HG02970 (cell line): ENCODE results near the gene CNTNAP5.

Source experiments
- ATAC-seq: cut with Tn5 transposase; IDR thresholded peaks from one replicate; pipeline ENCODE4 v1.9.1; 2021; ENCODE audit warnings: mild to moderate bottlenecking, moderate library complexity, moderate number of reproducible peaks; ENCODE audit not compliant: unreplicated experiment, low FRiP score

Gene CNTNAP5

DNA sequence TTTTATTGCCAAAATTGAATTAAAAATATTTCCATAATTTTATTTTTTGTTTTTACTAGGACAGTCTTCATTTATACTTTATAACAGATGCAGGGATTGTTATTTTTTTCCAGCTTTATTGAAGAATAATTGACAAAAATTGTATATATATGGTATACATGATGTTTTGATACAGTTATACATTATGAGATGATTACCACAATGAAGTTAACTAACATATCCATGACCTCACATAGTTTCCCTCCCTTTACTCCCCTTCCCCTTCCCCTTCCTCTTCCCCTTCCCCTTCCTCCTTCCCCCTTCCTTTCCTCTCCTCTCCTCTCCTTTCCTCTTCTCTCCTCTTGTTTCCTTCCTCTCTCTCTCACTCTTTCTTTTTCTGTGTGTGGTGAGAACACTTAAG, 700.1 kb downstream of the CNTNAP5 start:
- no peak for ATAC-seq

DNA sequence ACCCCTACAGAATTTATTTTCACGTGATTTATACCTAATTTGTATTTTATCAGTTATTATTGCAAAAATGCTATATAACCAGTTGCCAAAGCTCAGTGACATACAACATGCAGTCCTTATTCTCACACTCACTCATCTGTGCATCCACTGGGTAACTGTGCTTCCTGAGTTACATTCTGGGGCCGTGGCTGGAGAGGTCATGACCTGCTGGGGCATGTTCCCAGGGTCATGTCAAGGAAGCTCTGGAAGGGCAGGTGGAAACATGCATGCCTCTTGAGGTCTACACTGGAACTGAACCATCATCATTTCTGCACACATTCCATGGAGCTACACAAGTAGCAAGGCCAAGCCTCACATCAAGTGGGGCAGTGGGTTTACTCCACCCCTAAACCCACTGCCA, 715.5 kb downstream of the CNTNAP5 start:
- ATAC-seq = no peak

GRCh38 chr2:124753842-124754241, 728.8 kb downstream of the CNTNAP5 start:
- no peak for ATAC-seq

DNA sequence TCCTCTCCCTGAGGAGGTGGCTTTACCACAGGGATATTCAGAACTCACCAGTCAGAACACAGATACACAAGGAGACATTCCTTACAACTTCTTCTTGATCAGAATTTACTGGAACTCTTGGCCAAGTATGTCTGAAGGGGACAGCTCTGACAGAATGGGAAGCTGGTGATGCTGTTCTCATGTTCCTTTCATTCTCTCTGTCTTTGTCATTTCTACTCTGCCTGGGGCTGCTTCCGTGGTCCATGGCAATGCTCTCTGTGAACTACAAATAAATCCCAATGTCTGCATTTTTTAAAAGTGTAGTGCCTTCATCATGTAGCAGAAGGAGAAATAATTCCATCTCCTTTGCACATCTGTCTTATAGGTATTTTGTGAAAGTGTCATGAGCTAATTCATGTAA, 730.3 kb downstream of the CNTNAP5 start:
- ATAC-seq = no peak

DNA sequence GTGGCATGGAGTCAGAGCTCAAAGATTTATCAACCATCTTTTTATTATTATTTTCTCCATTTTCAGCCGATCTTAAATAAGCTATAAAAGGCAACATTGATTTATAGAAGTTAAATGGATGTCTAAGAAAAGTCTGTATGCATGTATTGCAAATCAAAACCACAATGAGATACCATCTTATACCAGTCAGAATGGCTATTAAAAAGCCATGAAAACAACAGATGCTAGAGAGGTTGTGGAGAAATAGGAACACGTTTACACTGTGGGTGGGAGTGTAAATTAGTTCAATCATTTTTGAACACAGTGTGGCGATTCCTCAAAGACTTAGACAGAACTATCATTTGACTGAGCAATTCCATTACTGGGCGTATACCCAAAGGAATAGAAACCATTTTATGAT, 731.0 kb downstream of the CNTNAP5 start:
- ATAC-seq = no peak

- ATAC-seq = no peak
These were observed 737.3 kb downstream of the CNTNAP5 start for GRCh38 chr2:124762388-124762787.

- no peak for ATAC-seq
These were observed 738.5 kb downstream of the CNTNAP5 start for GRCh38 chr2:124763611-124764010.

DNA sequence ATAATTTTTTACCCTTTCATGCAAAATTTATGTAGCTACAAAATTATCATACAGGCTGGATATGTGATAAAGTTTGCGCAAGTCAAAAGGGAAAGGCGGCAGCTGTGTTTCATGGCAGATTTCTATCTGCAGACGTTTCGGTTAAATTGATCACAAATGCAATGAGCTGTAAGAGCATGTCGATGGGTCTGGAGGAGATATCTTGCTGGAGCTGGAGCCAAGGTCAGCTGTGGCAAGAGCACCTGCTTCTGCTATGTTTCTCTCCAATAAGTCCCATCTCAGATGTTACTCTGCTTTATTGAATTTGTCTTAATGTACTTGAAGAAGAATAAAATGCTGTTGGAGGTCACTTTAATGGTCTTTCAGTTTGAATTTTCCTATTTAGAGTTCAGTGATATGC, 749.7 kb downstream of the CNTNAP5 start:
- ATAC-seq = no peak

DNA sequence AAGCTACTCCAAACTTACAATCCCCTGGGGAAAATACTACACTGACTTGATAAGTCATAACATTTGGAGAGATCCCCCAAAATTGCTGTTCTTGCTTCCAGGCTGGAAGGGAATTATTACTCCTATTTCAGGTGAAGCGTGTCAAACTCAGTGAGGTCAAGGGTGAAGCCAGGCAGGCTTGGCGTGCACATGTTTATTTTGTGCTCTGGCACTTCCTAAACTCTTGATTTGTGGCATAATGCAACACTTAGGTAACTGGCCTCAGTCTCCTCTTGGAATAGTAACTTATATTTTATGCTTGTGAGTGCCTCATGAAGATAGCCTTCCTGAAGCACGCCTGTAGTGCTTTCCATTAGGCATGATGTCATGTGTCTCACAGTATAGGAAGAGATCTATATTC, 751.2 kb downstream of the CNTNAP5 start:
- no peak for ATAC-seq

DNA sequence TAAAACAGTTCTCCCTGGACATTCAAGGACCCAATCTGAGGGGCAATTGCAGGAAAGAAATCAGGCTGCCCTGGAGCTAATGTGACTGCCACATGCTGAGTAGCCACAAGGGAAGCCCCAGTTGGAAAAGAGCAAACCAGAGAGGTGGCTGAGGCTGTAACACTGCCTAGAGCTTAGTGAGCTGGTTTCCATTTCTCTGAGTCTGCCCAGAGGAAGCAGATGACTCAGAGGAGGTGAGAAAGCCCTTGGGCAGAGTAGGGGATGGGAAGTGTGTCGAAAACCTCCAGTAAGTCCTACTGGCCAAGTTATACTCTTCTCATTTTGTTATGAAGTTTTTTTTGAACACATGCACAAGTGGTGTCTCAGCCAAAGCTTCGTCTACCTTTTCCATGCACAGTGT, 753.0 kb downstream of the CNTNAP5 start:
- no peak for ATAC-seq

DNA sequence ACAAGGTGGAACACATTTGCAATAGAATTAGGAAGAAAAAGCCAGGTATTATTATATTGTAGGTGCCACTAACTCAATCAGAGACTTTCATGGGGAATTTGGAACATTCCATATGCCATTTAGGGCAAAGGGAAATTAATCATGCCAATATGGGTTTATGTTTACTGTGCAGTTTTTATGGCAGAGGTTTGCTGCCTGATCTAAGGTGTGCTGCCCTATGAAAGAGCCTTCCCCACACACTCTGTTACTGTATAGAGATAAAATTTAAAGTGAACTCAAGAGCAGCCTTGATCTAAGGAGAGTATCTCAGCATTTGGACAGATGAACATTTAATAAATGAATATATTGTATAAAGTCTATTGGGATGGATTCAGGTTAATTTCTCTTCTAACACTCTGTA, 771.6 kb downstream of the CNTNAP5 start:
- no peak for ATAC-seq

DNA sequence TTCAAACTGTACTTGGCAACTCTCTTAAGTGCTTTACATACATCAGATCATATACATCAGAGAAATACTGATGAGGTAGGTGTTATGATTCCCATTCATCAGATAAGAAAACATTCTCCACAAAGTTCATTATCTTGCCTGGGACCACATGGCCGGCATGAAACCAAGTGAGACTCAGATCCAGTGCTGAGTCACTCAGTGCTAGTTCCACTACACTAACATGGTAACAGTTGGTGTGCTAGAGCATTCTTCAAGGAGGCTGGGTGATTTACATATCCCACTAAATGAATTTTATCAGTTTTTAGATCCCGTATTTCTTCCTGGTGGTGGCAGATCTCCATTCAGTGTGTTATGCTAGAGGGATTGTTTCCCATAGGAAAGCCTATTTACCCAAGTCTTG, 772.0 kb downstream of the CNTNAP5 start:
- ATAC-seq = no peak

DNA sequence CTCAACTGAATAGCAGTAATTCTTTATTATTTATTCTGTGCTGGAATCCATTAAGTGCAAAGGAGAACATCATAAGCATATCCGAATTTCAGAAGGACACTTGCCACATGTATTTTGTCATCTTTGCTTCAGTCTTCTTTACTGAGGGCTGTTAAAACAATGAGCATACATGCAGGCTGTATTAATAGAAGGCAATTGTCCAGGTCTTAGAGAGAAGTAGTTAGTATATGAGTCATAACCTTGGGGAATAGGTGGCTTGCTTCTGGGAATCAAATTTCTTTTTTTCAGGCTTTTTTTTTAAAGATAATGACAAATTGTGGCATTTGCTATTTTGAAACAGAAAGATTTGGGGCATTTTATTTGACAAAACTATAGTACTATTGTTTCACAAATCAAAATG, 773.5 kb downstream of the CNTNAP5 start:
- ATAC-seq = no peak

DNA sequence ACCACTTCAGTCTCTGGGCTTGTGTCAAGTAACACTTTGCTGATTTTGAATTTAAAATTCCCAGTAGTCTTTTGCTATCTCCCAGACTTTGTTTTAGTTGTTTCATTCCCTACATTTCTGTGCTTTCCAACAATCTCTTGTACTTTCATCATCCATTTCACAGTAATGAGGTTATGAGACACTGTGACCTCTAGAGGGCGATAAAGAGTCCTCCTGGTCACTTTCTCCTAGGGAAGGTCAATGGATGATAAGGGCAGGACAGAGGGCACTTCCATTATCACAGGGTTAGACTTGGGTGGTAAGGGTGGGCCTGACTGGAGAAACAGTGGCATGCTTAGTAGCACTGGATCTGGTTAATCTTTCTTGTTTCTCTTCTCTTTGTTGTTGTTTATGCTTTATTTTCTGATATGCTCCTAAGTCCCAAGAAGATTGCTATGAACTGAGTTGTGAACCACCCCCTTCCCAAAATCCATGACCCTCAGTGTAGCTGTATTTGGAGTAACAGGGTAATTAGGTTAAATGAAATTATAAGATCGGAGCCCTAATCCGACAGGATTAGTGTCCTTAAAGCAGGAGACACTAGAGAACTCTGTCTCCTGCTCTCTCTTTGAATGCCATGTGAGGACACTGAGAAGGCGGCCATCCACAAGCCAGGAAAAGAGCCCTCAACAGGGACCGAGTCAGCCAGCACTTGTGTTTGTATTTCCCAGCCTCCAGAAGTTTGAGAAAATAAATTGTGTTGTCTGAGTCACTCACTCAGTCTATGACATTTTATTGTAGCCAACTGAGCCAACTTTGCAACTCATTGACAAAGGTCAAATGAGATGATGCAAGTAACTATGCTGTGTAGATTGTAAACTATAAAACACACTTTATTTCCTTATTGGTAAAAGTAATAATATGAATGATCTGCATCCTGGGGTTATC, 779.2 kb downstream of the CNTNAP5 start:
- ATAC-seq = peak; percentile 73

- ATAC-seq = no peak
These were observed 780.0 kb downstream of the CNTNAP5 start for GRCh38 chr2:124805060-124805459.

DNA sequence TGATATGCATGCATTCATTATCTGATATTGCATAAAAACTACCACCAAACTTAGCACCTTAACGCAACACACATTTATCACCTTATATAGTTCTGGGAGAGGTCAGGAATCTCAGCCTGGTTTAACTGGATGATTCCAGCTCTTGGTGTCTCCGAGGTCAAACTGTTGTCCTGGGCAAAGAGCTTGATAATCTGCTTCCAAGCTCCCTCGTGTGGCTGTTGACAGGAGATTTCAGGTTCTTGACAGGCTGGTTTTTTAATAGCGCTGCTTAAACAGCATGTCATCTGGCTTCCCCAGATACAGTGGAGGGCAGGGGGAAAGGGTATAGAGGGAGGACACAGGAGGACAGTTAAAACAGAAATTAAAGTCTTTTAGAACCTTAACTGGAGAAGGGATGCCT, 785.0 kb downstream of the CNTNAP5 start:
- no peak for ATAC-seq

- no peak for ATAC-seq
These were observed 790.1 kb downstream of the CNTNAP5 start for GRCh38 chr2:124814968-124815745.

DNA sequence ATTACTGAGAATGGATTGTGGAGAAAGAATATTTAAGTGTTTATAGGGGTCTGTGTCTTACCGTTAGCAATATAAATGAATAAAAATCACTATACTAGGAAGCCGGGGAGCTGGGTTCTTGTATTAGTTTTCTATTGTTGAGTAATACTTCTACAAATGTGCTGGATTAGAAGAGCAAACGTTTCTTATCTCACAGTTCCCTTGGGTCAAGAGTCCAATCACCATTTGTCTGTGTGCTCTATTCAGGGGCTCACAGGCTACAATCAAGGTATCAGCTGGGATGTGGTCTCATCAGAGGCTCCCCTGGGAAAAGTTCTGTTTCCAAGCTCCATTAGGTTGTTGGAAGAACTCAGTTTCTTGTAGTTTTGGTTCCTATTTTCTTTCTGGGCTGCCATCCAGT, 790.9 kb downstream of the CNTNAP5 start:
- no peak for ATAC-seq

DNA sequence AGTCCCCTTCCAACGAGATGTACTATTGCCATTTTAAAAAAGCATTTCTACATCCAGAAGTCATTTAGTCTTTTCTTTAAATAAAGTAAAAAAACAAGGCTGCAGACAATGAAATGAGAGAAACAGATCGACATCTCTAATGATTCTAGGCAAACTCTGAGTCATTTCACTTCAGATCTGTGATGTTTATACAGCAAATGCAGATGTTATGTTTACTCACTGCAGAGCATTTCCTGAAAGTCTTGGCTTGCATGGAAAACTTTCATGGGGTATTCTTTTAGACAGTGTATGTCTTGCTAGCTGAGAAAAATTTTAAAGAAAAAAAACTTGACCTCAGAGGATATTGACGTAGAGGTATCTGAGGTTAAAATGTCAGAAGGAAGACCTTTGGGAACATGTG, 797.4 kb downstream of the CNTNAP5 start:
- no peak for ATAC-seq

- ATAC-seq = no peak
These were observed 799.4 kb downstream of the CNTNAP5 start for GRCh38 chr2:124824441-124824840.

DNA sequence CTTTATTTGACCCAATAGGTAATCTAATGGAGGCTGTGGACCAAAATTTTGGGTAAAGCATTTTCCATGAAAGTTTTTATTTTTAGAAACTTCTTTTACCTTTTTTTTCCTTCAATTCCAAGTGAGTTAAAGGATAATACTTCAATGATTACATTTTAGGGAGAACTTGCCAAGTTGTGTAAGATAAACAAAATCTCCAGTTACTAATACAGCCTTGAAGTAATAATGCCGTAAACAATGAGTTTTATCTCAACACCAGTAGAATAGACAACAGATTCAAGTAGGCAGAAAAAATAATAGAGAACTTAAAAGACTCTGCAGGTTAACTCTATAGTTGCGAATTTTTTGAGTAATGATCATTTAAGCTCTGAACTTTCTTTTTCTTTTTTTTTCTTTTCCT, 807.4 kb downstream of the CNTNAP5 start:
- ATAC-seq = no peak

DNA sequence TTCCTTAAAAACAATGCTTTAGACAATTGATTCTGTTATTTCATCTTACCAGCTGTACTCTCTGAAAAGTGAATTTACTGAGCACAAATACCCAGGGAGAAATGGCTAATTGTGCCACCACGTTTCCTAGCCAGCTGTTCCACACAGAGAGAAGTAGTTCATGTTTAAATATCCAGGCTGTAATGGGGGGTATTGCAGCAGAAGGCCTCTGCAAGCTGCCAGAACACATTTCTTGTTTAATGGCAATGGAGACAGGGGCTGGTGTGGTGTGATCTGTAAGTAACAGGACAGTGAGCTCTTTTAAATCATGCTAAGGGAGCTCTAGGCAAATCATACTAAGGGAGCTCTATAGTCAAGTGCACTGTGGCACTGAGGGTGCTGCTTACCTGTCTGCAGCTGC, 809.2 kb downstream of the CNTNAP5 start:
- ATAC-seq = no peak
